HEK293T (cell line): ENCODE data around the gene STXBP6.

Experiments
- CTCF ChIA-PET: fragments of 350-600 bp; formaldehyde crosslinking; extraction: SDS; loops from one replicate; lab custom pipeline; 2021; ENCODE audit warnings: antibody characterized with exemption, inconsistent platforms; lab: Yijun Ruan, JAX
- POLR2A ChIA-PET: fragments of 350-600 bp; formaldehyde crosslinking; extraction: SDS; loops from one replicate; lab custom pipeline; 2020; ENCODE audit warnings: antibody characterized with exemption, inconsistent platforms; lab: Yijun Ruan, JAX
- DNase-seq: peaks from one replicate; pipeline ENCODE4 v3.0.0; 2012; ENCODE audit warnings: mixed read lengths; ENCODE audit errors: extremely low spot score
- ARNT ChIP-seq: fragments of 450-650 bp; IDR thresholded peaks from 2 replicates; pipeline ENCODE4 v1.6.1; 2017; ENCODE audit warnings: mild to moderate bottlenecking
- BHLHE40 ChIP-seq: fragments of 450-650 bp; IDR thresholded peaks from 2 replicates; pipeline ENCODE4 v1.6.1; 2016; ENCODE audit warnings: mild to moderate bottlenecking, moderate library complexity, borderline replicate concordance
- CTBP1 ChIP-seq: fragments of 450-650 bp; IDR thresholded peaks from 2 replicates; pipeline ENCODE4 v1.6.1; 2016; ENCODE audit warnings: borderline replicate concordance
- ELF4 ChIP-seq: fragments of 450-650 bp; IDR thresholded peaks from 2 replicates; pipeline ENCODE4 v1.6.1; 2017; ENCODE audit warnings: antibody characterized with exemption
- FOXA1 ChIP-seq: fragments of 450-650 bp; IDR thresholded peaks from 2 replicates; pipeline ENCODE4 v1.6.1; 2016; ENCODE audit warnings: mild to moderate bottlenecking
- FOXK2 ChIP-seq: fragments of 450-650 bp; IDR thresholded peaks from 2 replicates; pipeline ENCODE4 v1.6.1; 2016; ENCODE audit warnings: mild to moderate bottlenecking
- FOXM1 ChIP-seq: fragments of 450-650 bp; IDR thresholded peaks from 2 replicates; pipeline ENCODE4 v1.6.1; 2017; ENCODE audit warnings: mild to moderate bottlenecking, borderline replicate concordance
- HDGF ChIP-seq: fragments of 450-650 bp; IDR thresholded peaks from 2 replicates; pipeline ENCODE4 v1.6.1; 2017; ENCODE audit warnings: antibody characterized with exemption, borderline replicate concordance
- L3MBTL2 ChIP-seq: fragments of 450-650 bp; conservative IDR thresholded peaks from 2 replicates; pipeline ENCODE4 v1.6.1; 2016; ENCODE audit warnings: mild to moderate bottlenecking
- LEF1 ChIP-seq: fragments of 450-650 bp; IDR thresholded peaks from 2 replicates; pipeline ENCODE4 v1.6.1; 2017; ENCODE audit warnings: mild to moderate bottlenecking, borderline replicate concordance
- NFRKB ChIP-seq: fragments of 450-650 bp; IDR thresholded peaks from 2 replicates; pipeline ENCODE4 v1.6.1; 2016; ENCODE audit warnings: mild to moderate bottlenecking, moderate library complexity
- SP1 ChIP-seq: fragments of 450-650 bp; IDR thresholded peaks from 2 replicates; pipeline ENCODE4 v1.6.1; 2017
- SUZ12 ChIP-seq: fragments of 450-650 bp; IDR thresholded peaks from 2 replicates; pipeline ENCODE4 v1.6.1; 2016; ENCODE audit warnings: mild to moderate bottlenecking
- TARDBP ChIP-seq: fragments of 450-650 bp; IDR thresholded peaks from 2 replicates; pipeline ENCODE4 v1.6.1; 2016
- ZNF384 ChIP-seq: fragments of 450-650 bp; IDR thresholded peaks from 2 replicates; pipeline ENCODE4 v1.6.1; 2016
- TF ChIP-seq, protein P1 (sequence below): fragments of 450-650 bp; IDR thresholded peaks from 2 replicates; pipeline ENCODE4 v1.6.1; 2016

STXBP6 gene

DNA sequence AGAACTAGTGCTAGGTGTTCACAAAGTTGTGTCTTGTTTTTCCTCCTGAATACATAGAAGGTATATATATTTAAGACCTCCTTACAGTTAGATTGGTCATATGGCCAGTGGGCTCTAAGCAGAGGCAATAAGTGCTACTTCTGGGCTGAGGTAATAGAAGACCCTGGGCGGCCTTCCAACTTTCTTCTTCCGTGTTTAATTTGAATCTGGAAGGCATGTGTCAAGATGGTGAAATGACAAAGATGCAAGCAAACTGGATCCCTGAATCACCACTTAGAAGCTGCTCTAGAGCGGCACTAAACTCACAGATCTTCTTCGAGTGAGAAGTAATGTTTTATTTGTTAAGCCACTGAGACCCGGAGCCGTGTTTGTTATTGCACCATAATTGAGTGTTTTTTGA, 215.0 kb downstream of the STXBP6 start:
- POLR2A ChIA-PET, result interaction anchor here (0.6 kb wide), 1 partner anchor 241 kb away, joined by 4 read pairs; no protein-coding TSS in a partner anchor
- no peak for DNase-seq
- CTCF ChIA-PET, result no interaction called here
- TF ChIP-seq SUZ12, result no peak
- TF ChIP-seq CTBP1, result no peak
- no peak for TF ChIP-seq FOXA1
- TF ChIP-seq SP1, result no peak
- no peak for TF ChIP-seq HDGF
- TF ChIP-seq NFRKB, result no peak
- TF ChIP-seq LEF1, result no peak
- TF ChIP-seq ELF4, result no peak
- TF ChIP-seq FOXM1, result no peak

DNA sequence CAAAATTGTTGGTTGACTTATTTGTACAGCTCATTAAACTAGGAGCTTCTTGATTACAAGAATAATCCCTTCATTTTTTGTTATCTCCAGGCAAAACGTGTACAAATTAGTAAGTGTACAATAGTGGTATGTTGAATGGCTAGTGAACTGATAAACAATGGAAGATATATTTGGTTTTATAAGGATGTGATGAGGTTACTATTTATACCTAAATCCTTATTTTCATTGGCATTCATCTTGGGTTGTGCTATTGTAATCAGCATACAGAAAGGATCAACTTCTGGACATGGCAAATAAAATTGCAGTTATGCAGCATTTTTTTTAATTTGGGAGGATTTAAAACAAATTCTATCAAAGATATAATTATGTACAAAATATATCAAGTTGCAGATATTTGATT, 216.6 kb downstream of the STXBP6 start:
- POLR2A ChIA-PET, result no interaction called here
- TF ChIP-seq CTBP1 (no peak), FOXK2 (no peak), ELF4 (no peak), SP1 (no peak), ZNF384 (no peak), L3MBTL2 (no peak), LEF1 (no peak), BHLHE40 (no peak), NFRKB (no peak), ARNT (no peak), TARDBP (no peak), FOXM1 (no peak), SUZ12 (no peak), HDGF (no peak), FOXA1 (no peak)
- TF ChIP-seq, protein P1, sequence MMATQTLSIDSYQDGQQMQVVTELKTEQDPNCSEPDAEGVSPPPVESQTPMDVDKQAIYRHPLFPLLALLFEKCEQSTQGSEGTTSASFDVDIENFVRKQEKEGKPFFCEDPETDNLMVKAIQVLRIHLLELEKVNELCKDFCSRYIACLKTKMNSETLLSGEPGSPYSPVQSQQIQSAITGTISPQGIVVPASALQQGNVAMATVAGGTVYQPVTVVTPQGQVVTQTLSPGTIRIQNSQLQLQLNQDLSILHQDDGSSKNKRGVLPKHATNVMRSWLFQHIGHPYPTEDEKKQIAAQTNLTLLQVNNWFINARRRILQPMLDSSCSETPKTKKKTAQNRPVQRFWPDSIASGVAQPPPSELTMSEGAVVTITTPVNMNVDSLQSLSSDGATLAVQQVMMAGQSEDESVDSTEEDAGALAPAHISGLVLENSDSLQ, result no peak

GRCh38 chr14:24831677-24832076, 218.3 kb downstream of the STXBP6 start:
- ChIA-PET CTCF (interaction anchor here (0.9 kb wide), 1 partner anchor 301 kb away, joined by 4 read pairs; no protein-coding TSS in a partner anchor), POLR2A (no interaction called here)
- DNase-seq, result no peak
- TF ChIP-seq TARDBP, result no peak
- no peak for TF ChIP-seq FOXA1
- TF ChIP-seq L3MBTL2, result no peak
- no peak for TF ChIP-seq CTBP1
- TF ChIP-seq HDGF, result no peak
- no peak for TF ChIP-seq BHLHE40
- no peak for TF ChIP-seq NFRKB
- TF ChIP-seq LEF1, result no peak
- no peak for TF ChIP-seq SUZ12
- TF ChIP-seq FOXM1, result no peak
- no peak for TF ChIP-seq SP1
- no peak for TF ChIP-seq FOXK2
- TF ChIP-seq, protein P1, result no peak
- no peak for TF ChIP-seq ZNF384
- no peak for TF ChIP-seq ARNT
- TF ChIP-seq ELF4, result no peak

More for the DNA sequence above, 216.6 kb downstream of the STXBP6 start:
- DNase-seq, result no peak
- CTCF ChIA-PET, result no interaction called here

GRCh38 chr14:24829862-24830261, 220.1 kb downstream of the STXBP6 start:
- no peak for DNase-seq
- ChIA-PET POLR2A (no interaction called here), CTCF (interaction anchor here (1.0 kb wide), 1 partner anchor 24 kb away, joined by 3 read pairs; no protein-coding TSS in a partner anchor)

GRCh38 chr14:24828486-24828885, 221.5 kb downstream of the STXBP6 start:
- TF ChIP-seq TARDBP, result no peak
- ChIA-PET CTCF (no interaction called here), POLR2A (no interaction called here)
- no peak for DNase-seq

More at GRCh38 chr14:24829862-24830261, 220.1 kb downstream of the STXBP6 start:
- TF ChIP-seq NFRKB (no peak), ARNT (no peak), FOXA1 (no peak), HDGF (no peak), TARDBP (no peak), SP1 (no peak), BHLHE40 (no peak)
- TF ChIP-seq, protein P1, result no peak

GRCh38 chr14:24826390-24826789, 223.6 kb downstream of the STXBP6 start:
- ChIA-PET CTCF (no interaction called here), POLR2A (no interaction called here)
- no peak for DNase-seq
- no peak for TF ChIP-seq ELF4
- TF ChIP-seq NFRKB, result no peak
- TF ChIP-seq BHLHE40, result no peak
- TF ChIP-seq ZNF384, result no peak
- TF ChIP-seq TARDBP, result no peak
- TF ChIP-seq, protein P1, result no peak
- TF ChIP-seq FOXK2, result no peak
